HCT116 (cell line): Measurements from ENCODE around the gene PDE7B. TPM values are rescaled to one million over a fixed set of nuclear protein-coding genes. Genes with fewer than 3 reads are reported as not detected.

ENCODE experiments used
- ATAC-seq: fragments of 200-7000 bp; cut with Tn5 transposase; 2 replicates; pipeline ENCODE4 v1.9.1; 2020; ENCODE audit warnings: mild to moderate bottlenecking, moderate library complexity
- BruUV-seq: library from RNA; stranded (reverse); fragments of 400-500 nt; replicated peaks from 2 replicates; lab custom pipeline; 2021; lab: Mats Ljungman, UMichigan
- CTCF ChIA-PET: fragments of 300-600 bp; sonication (Branson Sonifier 250); formaldehyde crosslinking; loops from one replicate; lab custom pipeline; 2021; ENCODE audit warnings: antibody characterized with exemption; lab: Charles Lee
- POLR2A ChIA-PET: fragments of 300-600, 350-600 bp; sonication (Branson Sonifier 250); formaldehyde crosslinking; loops from one replicate; lab custom pipeline; 2021; ENCODE audit warnings: antibody characterized with exemption; lab: Charles Lee
- RAD21 ChIA-PET, 2 experiments: fragments of 300-600 bp; sonication (Branson Sonifier 250); formaldehyde crosslinking; loops; one replicate each; lab custom pipeline; 2023; ENCODE audit warnings: low total read pairs in 2 of 2; ENCODE audit not compliant: uncharacterized antibody in 2 of 2, unreplicated experiment in 2 of 2, low non-redundant PET in 1 of 2; lab: Charles Lee
- DNase-seq: peaks from one replicate; pipeline ENCODE4 v3.0.0-alpha.2; 2010; ENCODE audit warnings: low read depth, low spot score
- H2AFZ ChIP-seq: fragments of 200-600 bp; shearing (Covaris generic), sonication (generic); 2 replicates; pipeline ENCODE4 v1.6.1; 2017; ENCODE audit warnings: low read depth, mixed run types, mixed read lengths, antibody characterized with exemption, low read length; ENCODE audit not compliant: poor library complexity, severe bottlenecking
- H3K27ac ChIP-seq: 2 replicates; pipeline ENCODE4 v1.5.1; 2012; ENCODE audit warnings: low read depth, low read length
- H3K27me3 ChIP-seq: fragments of 200-600 bp; sonication (generic); 2 replicates; pipeline ENCODE4 v1.6.1; 2016; ENCODE audit warnings: mixed run types, low read length, mixed read lengths; ENCODE audit not compliant: insufficient read depth
- H3K36me3 ChIP-seq, 2 experiments: fragments of 200-500 bp in 1 of 2; fragments of 200-600 bp in 1 of 2; sonication (Bioruptor generic) in 1 of 2; sonication (generic) in 1 of 2; 2 replicates each; pipeline versions ENCODE4 v1.5.1 to v1.6.1; 2014 to 2016; ENCODE audit warnings: low read length in 2 of 2, inconsistent platforms in 1 of 2, mixed read lengths in 1 of 2, mixed run types in 1 of 2; ENCODE audit not compliant: insufficient read depth in 2 of 2, control insufficient read depth in 1 of 2
- H3K4me1 ChIP-seq, 2 experiments: fragments of 200-600 bp in 1 of 2; sonication (generic) in 1 of 2; 2 replicates each; pipeline versions ENCODE4 v1.5.1 to v1.6.1; 2012 to 2017; ENCODE audit warnings: low read length in 2 of 2, inconsistent platforms in 1 of 2, mild to moderate bottlenecking in 1 of 2, mixed read lengths in 1 of 2, mixed run types in 1 of 2, moderate library complexity in 1 of 2; ENCODE audit not compliant: insufficient read depth in 2 of 2, control insufficient read depth in 1 of 2
- H3K4me2 ChIP-seq: fragments of 200-600 bp; sonication (generic); 2 replicates; pipeline ENCODE4 v1.6.1; 2017; ENCODE audit warnings: mixed run types, low read length, mixed read lengths
- H3K4me3 ChIP-seq, 2 experiments: fragments of 200-600 bp in 1 of 2; sonication (generic) in 1 of 2; replicated peaks in 1 of 2; 2 replicates each; pipeline ENCODE4 v1.5.1; 2011 to 2016; ENCODE audit warnings: low read length in 2 of 2, control low read depth in 1 of 2, low read depth in 1 of 2, mild to moderate bottlenecking in 1 of 2, mixed read lengths in 1 of 2, mixed run types in 1 of 2
- H3K79me2 ChIP-seq: fragments of 200-600 bp; sonication (generic); 2 replicates; pipeline ENCODE4 v1.6.1; 2017; ENCODE audit warnings: mild to moderate bottlenecking, mixed run types, low read length, moderate library complexity, mixed read lengths; ENCODE audit not compliant: insufficient read depth
- H3K9ac ChIP-seq: fragments of 200-600 bp; sonication (generic); 2 replicates; pipeline ENCODE4 v1.6.1; 2016; ENCODE audit warnings: low read length, mixed read lengths
- H3K9me2 ChIP-seq: fragments of 200-600 bp; sonication (generic), shearing (Covaris generic); 2 replicates; pipeline ENCODE4 v1.6.1; 2017; ENCODE audit warnings: mixed run types, mild to moderate bottlenecking, moderate library complexity; ENCODE audit not compliant: insufficient read depth
- H3K9me3 ChIP-seq, 2 experiments: fragments of 200-500 bp in 1 of 2; fragments of 200-600 bp in 1 of 2; sonication (Bioruptor generic) in 1 of 2; sonication (generic) in 1 of 2; 2 replicates each; pipeline ENCODE4 v1.6.1; 2014 to 2017; ENCODE audit warnings: low read length in 2 of 2, mixed read lengths in 2 of 2, inconsistent platforms in 1 of 2, low read depth in 1 of 2, mild to moderate bottlenecking in 1 of 2, mixed run types in 1 of 2, moderate library complexity in 1 of 2; ENCODE audit not compliant: control insufficient read depth in 1 of 2, insufficient read depth in 1 of 2
- H4K20me1 ChIP-seq: fragments of 200-600 bp; sonication (generic), shearing (Covaris generic); 2 replicates; pipeline ENCODE4 v1.6.1; 2017; ENCODE audit warnings: mixed run types, mild to moderate bottlenecking, moderate library complexity; ENCODE audit not compliant: insufficient read depth
- CBX3 ChIP-seq: IDR thresholded peaks from 2 replicates; pipeline ENCODE4 v1.6.1; 2012; ENCODE audit warnings: low read depth
- ELF1 ChIP-seq: IDR thresholded peaks from 2 replicates; pipeline ENCODE4 v1.6.1; 2012; ENCODE audit warnings: low read depth, borderline replicate concordance
- EZH2phosphoT487 ChIP-seq: fragments of 200-600 bp; IDR thresholded peaks from 2 replicates; pipeline ENCODE4 v1.6.1; 2018; ENCODE audit warnings: antibody characterized with exemption, borderline replicate concordance
- FOSL1 ChIP-seq: IDR thresholded peaks from 2 replicates; pipeline ENCODE4 v1.6.1; 2012; ENCODE audit warnings: low read depth
- JUND ChIP-seq: IDR thresholded peaks from 2 replicates; pipeline ENCODE4 v1.6.1; 2012
- MAX ChIP-seq: IDR thresholded peaks from 2 replicates; pipeline ENCODE4 v1.6.1; 2012
- POLR2AphosphoS5 ChIP-seq: IDR thresholded peaks from 2 replicates; pipeline ENCODE4 v1.6.1; 2011; ENCODE audit warnings: mild to moderate bottlenecking, low read depth, low read length, moderate library complexity
- RAD21 ChIP-seq: IDR thresholded peaks from 2 replicates; pipeline ENCODE4 v1.6.1; 2012; ENCODE audit warnings: low read depth, mild to moderate bottlenecking
- SP1 ChIP-seq: IDR thresholded peaks from 2 replicates; pipeline ENCODE4 v1.6.1; 2012; ENCODE audit warnings: low read depth
- SRF ChIP-seq: IDR thresholded peaks from 2 replicates; pipeline ENCODE4 v1.6.1; 2012; ENCODE audit warnings: low read depth
- TCF7L2 ChIP-seq: IDR thresholded peaks from 2 replicates; pipeline ENCODE4 v1.7.0; 2011; ENCODE audit warnings: borderline replicate concordance, inconsistent platforms; ENCODE audit not compliant: insufficient read depth, insufficient read length; ENCODE audit errors: extremely low read depth
- ZBTB33 ChIP-seq: IDR thresholded peaks from 2 replicates; pipeline ENCODE4 v1.6.1; 2011; ENCODE audit warnings: mild to moderate bottlenecking, low read length, moderate library complexity; ENCODE audit not compliant: insufficient replicate concordance; ENCODE audit errors: extremely low read depth
- ZNF274 ChIP-seq: fragments of 200-500 bp; sonication (Bioruptor generic); IDR thresholded peaks from 2 replicates; pipeline ENCODE4 v1.6.1; 2014; ENCODE audit warnings: mild to moderate bottlenecking, low read depth, low read length, inconsistent platforms
- intact Hi-C: fragments of 100-400 bp; cut with micrococcal nuclease; formaldehyde crosslinking; loops from 2 replicates; pipeline ENCODE4 v1.10.0; 2022
- total RNA-seq: library from RNA; stranded (reverse); gene quantifications from one replicate; pipeline ENCODE4 v1.2.1, GENCODE V29; 2021; ENCODE audit not compliant: unreplicated experiment

The PDE7B gene
- total RNA-seq, 1 experiment from 2014 or later = 0.61 TPM

- ATAC-seq = no peak
- POLR2A ChIA-PET = no interaction called here
Observed at GRCh38 chr6:136157743-136158142, 306.2 kb downstream of the PDE7B start.

More at GRCh38 chr6:136157743-136158142, 306.2 kb downstream of the PDE7B start:
- Histone ChIP-seq H3K9me2 (no peaks in the 10 kb centered on the region), H3K4me3 (no peak overlapping the region), H4K20me1 (no peaks in the 10 kb centered on the region), H3K27ac (no peak overlapping the region), H3K79me2 (no peaks in the 10 kb centered on the region), H3K36me3 (no peaks in the 10 kb centered on the region), H3K9me3 (no peaks in the 10 kb centered on the region), H3K9ac (no peak overlapping the region), H3K4me2 (no peak overlapping the region), H3K27me3 (no peaks in the 10 kb centered on the region), H2AFZ (no peak overlapping the region), H3K4me1 (no peaks in the 10 kb centered on the region)
- RAD21 ChIA-PET = no interaction called here
- no peak for DNase-seq
- TF ChIP-seq SRF (no peak), MAX (no peak), EZH2phosphoT487 (no peak), TCF7L2 (no peak), FOSL1 (no peak), SP1 (no peak), JUND (no peak), ZNF274 (no peak), ZBTB33 (no peak), CBX3 (no peak), POLR2AphosphoS5 (no peak), RAD21 (no peak), ELF1 (no peak)
- CTCF ChIA-PET = no interaction called here
- intact Hi-C loops = no loop called here
- BruUV-seq = no TSS peak
